Measurements from ENCODE around the gene SMIM10L1. TPM values are rescaled to one million over a fixed set of nuclear protein-coding genes. Genes with fewer than 3 reads are reported as not detected.

SMIM10L1 gene
- total RNA-seq, 1 donor from 2014 or later, result 6.6 TPM

GRCh38 chr12:11202811-11203210 lies 31.8 kb downstream of the SMIM10L1 start:
- no peak for DNase-seq

GRCh38 chr12:11204173-11204572 lies 33.2 kb downstream of the SMIM10L1 start:
- no peak for DNase-seq

- DNase-seq, result no peak
Measured at GRCh38 chr12:11209113-11209512, 38.1 kb downstream of the SMIM10L1 start.

Other genes with a start within 250 kb of the SMIM10L1 start
- not detected in 2 replicates for gene PRH2, start 242.0 kb upstream of the SMIM10L1 start, total RNA-seq
- gene TAS2R14, start 231.9 kb upstream of the SMIM10L1 start, total RNA-seq, result 0.74 and 2.0 TPM in 2 replicates
- gene TAS2R50, start 184.3 kb upstream of the SMIM10L1 start, total RNA-seq, result 2.3 and 3.6 TPM in 2 replicates
- 2.2 and 3.6 TPM in 2 replicates for gene TAS2R20, start 172.9 kb upstream of the SMIM10L1 start, total RNA-seq
- gene TAS2R19, start 148.6 kb upstream of the SMIM10L1 start, total RNA-seq, result 4.0 and 9.2 TPM in 2 replicates
- 3.8 and 6.8 TPM in 2 replicates for gene TAS2R31, start 139.8 kb upstream of the SMIM10L1 start, total RNA-seq
- 2.4 and 3.6 TPM in 2 replicates for gene TAS2R46, start 108.9 kb upstream of the SMIM10L1 start, total RNA-seq
- gene TAS2R43, start 78.9 kb upstream of the SMIM10L1 start, total RNA-seq, result 1.0 and 2.1 TPM in 2 replicates
- gene TAS2R30, start 36.5 kb upstream of the SMIM10L1 start, total RNA-seq, result 3.9 and 6.8 TPM in 2 replicates
- gene TAS2R42, start 15.7 kb downstream of the SMIM10L1 start, total RNA-seq, result not detected in 2 replicates
- not detected in 2 replicates for gene PRB3, start 98.5 kb downstream of the SMIM10L1 start, total RNA-seq
- gene PRB4, start 139.2 kb downstream of the SMIM10L1 start, total RNA-seq, result not detected in 2 replicates
- gene PRB2, start 224.4 kb downstream of the SMIM10L1 start, total RNA-seq, result not detected in 2 replicates

Data from dermis blood vessel endothelial cell (primary cell).